ENCODE results near the gene PDPK1. TPM values are rescaled to one million over a fixed set of nuclear protein-coding genes. Genes with fewer than 3 reads are reported as not detected.

Gene PDPK1
- total and polyA plus RNA-seq, 12 donors, result 23.9 to 69.7 (median 41.0) TPM

- Histone ChIP-seq H3K27ac (peak overlapping the region in 4 of 5 donors; percentile 57 to 99 (median 83)), H3K9me3 (replicated peaks in 1 of 3) (no peaks in the 10 kb centered on the region), H3K27me3 (no peaks in the 10 kb centered on the region), H3K4me1 (replicated peaks in 1 of 2) (peaks cover 38 to 48% of the 10 kb centered on the region in 2 donors), H3K36me3 (replicated peaks in 1 of 2) (peaks cover 0 to 35% of the 10 kb centered on the region in 2 donors), H3K4me3 (peak overlapping the region in 2 of 4 donors; percentile 39 to 89)
- 8 to 36% (median 17%) methylated on average over 7 to 41 of the region's 41 CpGs for WGBS, 4 donors
- DNase-seq, result peak in 4 of 7 donors; percentile 43 to 62 (median 50)
- intact Hi-C loops (cut with DNase I), result no loop called here
- TF ChIP-seq POLR2A (IDR thresholded peaks at IDR 0.05), result peak in 1 of 2 donors; percentile 32
- peak in 1 of 6 experiments; percentile 26 for TF ChIP-seq CTCF (IDR thresholded peaks at IDR 0.05)
Measured at GRCh38 chr16:2520784-2521531, 16.9 kb upstream of the PDPK1 start.

- intact Hi-C loops (cut with DNase I), result no loop called here
- no peak for DNase-seq
- Histone ChIP-seq H3K4me3 (no peak overlapping the region), H3K27ac (no peak overlapping the region), H3K36me3 (replicated peaks in 1 of 2) (peaks cover 0 to 56% of the 10 kb centered on the region in 2 donors), H3K27me3 (no peaks in the 10 kb centered on the region), H3K9me3 (replicated peaks in 1 of 3) (no peaks in the 10 kb centered on the region), H3K4me1 (replicated peaks in 1 of 2) (peaks cover 10 to 22% of the 10 kb centered on the region in 2 donors)
- TF ChIP-seq CTCF (IDR thresholded peaks at IDR 0.05), result no peak
- TF ChIP-seq POLR2A (IDR thresholded peaks at IDR 0.05), result no peak
- WGBS, 4 donors, result 87 to 96% (median 91%) methylated on average over 5 to 6 of the region's 6 CpGs
Measured at GRCh38 chr16:2523801-2524231, 14.0 kb upstream of the PDPK1 start.

GRCh38 chr16:2524339-2524938, 13.4 kb upstream of the PDPK1 start:
- TF ChIP-seq CTCF (IDR thresholded peaks at IDR 0.05) (no peak), POLR2A (IDR thresholded peaks at IDR 0.05) (no peak)
- WGBS, 4 donors, result 92 to 96% (median 93%) methylated on average over 9 of the region's 9 CpGs
- no peaks in the 10 kb centered on the region for H3K9me3 ChIP-seq (replicated peaks in 1 of 3)
- H3K36me3 ChIP-seq (replicated peaks in 1 of 2), result peaks cover 0 to 60% of the 10 kb centered on the region in 2 donors
- H3K4me3 ChIP-seq, result no peak overlapping the region
- H3K27ac ChIP-seq, result no peak overlapping the region
- peak in 1 of 7 donors; percentile 9 for DNase-seq
- H3K27me3 ChIP-seq, result no peaks in the 10 kb centered on the region
- intact Hi-C loops (cut with DNase I), result no loop called here
- peaks cover 5 to 16% of the 10 kb centered on the region in 2 donors for H3K4me1 ChIP-seq (replicated peaks in 1 of 2)

DNA sequence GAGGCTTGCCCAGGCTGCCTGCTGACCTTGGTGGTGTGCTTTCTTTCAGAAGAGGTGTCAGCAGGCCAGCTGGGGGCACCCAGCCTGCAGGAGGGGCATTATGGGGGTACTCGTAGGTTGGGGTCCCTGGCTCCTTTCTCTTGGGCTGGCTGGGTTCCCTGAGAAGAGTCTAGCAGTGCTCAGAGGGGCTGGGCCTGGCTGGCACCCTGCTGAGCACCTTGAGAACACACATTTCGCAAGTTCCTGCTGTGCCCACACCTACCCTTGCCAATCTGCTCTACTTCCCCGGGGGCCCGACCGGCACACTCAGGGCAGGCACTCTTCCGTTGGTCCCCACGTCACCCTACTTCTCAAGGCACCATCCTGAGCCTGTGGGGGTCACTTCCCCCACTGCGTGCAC, 11.7 kb upstream of the PDPK1 start:
- DNase-seq, result peak in 1 of 7 donors; percentile 14
- 68 to 87% (median 74%) methylated on average over 3 to 8 of the region's 8 CpGs for WGBS, 4 donors

More for the DNA sequence above, 11.7 kb upstream of the PDPK1 start:
- H3K4me3 ChIP-seq, result no peak overlapping the region
- TF ChIP-seq POLR2A (IDR thresholded peaks at IDR 0.05), result no peak
- H3K27ac ChIP-seq, result no peak overlapping the region
- no peaks in the 10 kb centered on the region for H3K9me3 ChIP-seq (replicated peaks in 1 of 3)
- peaks cover 0 to 9% of the 10 kb centered on the region in 2 donors for H3K4me1 ChIP-seq (replicated peaks in 1 of 2)
- no peaks in the 10 kb centered on the region for H3K27me3 ChIP-seq
- H3K36me3 ChIP-seq (replicated peaks in 1 of 2), result peaks cover 0 to 65% of the 10 kb centered on the region in 2 donors
- intact Hi-C loops (cut with DNase I), result no loop called here
